Tibial nerve (tissue), 4 donors: ENCODE results near the gene PANX1. TPM values are rescaled to one million over a fixed set of nuclear protein-coding genes. Genes with fewer than 3 reads are reported as not detected.
A peak's percentile ranks its signal among the peaks of the same experiment; 100 is the strongest.

Source experiments
- DNase-seq, 2 donors: peaks; one replicate each; pipeline ENCODE4 v3.0.0-alpha.2; 2019; ENCODE audit warnings: low spot score in 2 of 2
- H3K27ac ChIP-seq, 4 donors: fragments of 200-600 bp; sonication (generic) in 3 of 4; one replicate each; pipeline ENCODE4 v1.5.1; 2017 to 2019; ENCODE audit warnings: mild to moderate bottlenecking in 1 of 4
- H3K27me3 ChIP-seq, 2 donors: fragments of 200-600 bp; sonication (generic) in 1 of 2; one replicate each; pipeline versions ENCODE4 v1.5.1 to v1.6.0; 2017 to 2019
- H3K36me3 ChIP-seq, 3 donors: fragments of 200-600 bp; sonication (generic); one replicate each; pipeline ENCODE4 v1.5.1; 2018 to 2019
- H3K4me1 ChIP-seq, 4 donors: fragments of 200-600 bp; sonication (generic) in 3 of 4; one replicate each; pipeline ENCODE4 v1.5.1; 2017 to 2019
- H3K4me3 ChIP-seq, 4 donors: fragments of 200-600 bp; sonication (generic) in 3 of 4; one replicate each; pipeline ENCODE4 v1.5.1; 2017 to 2019; ENCODE audit warnings: mild to moderate bottlenecking in 1 of 4, moderate library complexity in 1 of 4
- H3K9me3 ChIP-seq, 4 donors: fragments of 200-600 bp; sonication (generic) in 3 of 4; one replicate each; pipeline ENCODE4 v1.5.1; 2017 to 2019
- EP300 ChIP-seq, 2 donors: sonication (generic); formaldehyde crosslinking; IDR thresholded peaks; one replicate each; pipeline ENCODE4 v1.6.1; 2017; ENCODE audit warnings: antibody characterized with exemption in 2 of 2, mild to moderate bottlenecking in 1 of 2
- POLR2A ChIP-seq, 2 donors: fragments of 450-650 bp; IDR thresholded peaks; one replicate each; pipeline ENCODE4 v1.6.1; 2017; ENCODE audit warnings: antibody characterized with exemption in 2 of 2, mild to moderate bottlenecking in 2 of 2, moderate library complexity in 2 of 2
- WGBS, 2 donors: methylation state at CpG; one replicate each; pipeline ENCODE4 v1.1.5; 2018; 5-methylcytosine and 5-hydroxymethylcytosine counted together
- total RNA-seq, 4 donors: library from RNA; depleted of rRNA; stranded (reverse); fragments of >200 nt; gene quantifications; one replicate each; pipeline ENCODE4 v1.1.0, GENCODE V29; 2016
- TF ChIP-seq, protein P1 (sequence below), 5 experiments: fragments of 200-600 bp in 3 of 5; fragments of 450-650 bp in 2 of 5; sonication (generic) in 3 of 5; IDR thresholded peaks; one replicate each; pipeline ENCODE4 v1.5.1; 2016 to 2019; ENCODE audit warnings: antibody characterized with exemption in 5 of 5, mild to moderate bottlenecking in 3 of 5, moderate library complexity in 2 of 5

PANX1 gene
- total RNA-seq, 4 donors from 2014 or later, result 17.5 to 36.6 (median 19.5) TPM

DNA sequence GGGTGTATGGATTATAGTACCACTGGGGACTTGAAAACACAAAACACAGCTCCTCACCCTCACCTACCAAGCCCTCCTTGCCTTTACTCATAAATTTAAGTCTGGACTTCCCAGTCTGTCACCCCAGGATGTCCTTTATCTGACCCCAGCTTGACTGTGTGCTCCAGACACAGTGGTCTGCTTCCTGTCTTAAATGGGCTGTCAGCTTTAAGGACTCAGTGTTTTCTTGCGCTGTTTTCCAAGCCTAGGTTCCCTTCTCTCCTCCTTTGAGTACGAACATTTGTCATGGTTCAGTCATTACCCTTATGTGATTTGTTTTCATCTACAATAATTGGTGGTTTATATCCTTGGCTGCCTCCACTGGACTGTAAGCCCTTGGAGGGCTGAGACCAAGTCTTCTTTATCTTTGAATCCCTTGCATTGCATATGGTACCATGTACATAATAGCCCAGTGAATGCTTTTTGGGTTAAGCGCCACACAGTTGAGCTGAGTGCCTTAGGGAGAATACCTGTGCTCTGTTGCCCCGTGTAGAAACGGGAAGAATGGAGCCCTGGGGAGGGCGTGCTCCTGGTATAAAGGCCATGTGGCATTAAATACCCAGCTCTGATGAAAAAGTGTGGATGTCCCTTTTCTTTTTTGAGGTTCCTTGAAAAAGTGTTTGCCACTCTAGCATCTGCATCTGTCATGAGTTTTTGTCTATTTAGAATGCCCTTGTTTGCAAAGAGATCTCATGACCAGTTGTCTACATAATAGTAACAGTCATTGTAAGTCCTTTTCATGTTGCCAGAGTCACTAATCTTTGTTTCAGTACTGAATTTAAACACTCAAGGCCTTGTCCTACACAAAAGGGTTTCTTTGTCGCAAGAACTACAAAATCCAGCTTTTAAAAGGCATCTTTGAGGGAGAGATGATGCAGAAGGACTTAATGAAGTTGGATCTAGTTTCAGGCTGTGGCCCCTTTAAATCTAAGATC lies 14.0 kb downstream of the PANX1 start:
- Histone ChIP-seq H3K4me1 (peaks cover 0 to 50% (median 22%) of the 10 kb centered on the region in 4 donors), H3K27ac (peak overlapping the region in 3 of 4 donors; percentile 54 to 82 (median 79)), H3K9me3 (no peaks in the 10 kb centered on the region), H3K4me3 (no peak overlapping the region), H3K36me3 (no peaks in the 10 kb centered on the region), H3K27me3 (no peaks in the 10 kb centered on the region)
- 59 to 61% methylated on average over 7 of the region's 7 CpGs for WGBS, 2 donors
- TF ChIP-seq EP300 (IDR thresholded peaks at IDR 0.05), result peak in 1 of 2 donors; percentile 16
- no peak for TF ChIP-seq POLR2A (IDR thresholded peaks at IDR 0.05)
- no peak for DNase-seq

DNA sequence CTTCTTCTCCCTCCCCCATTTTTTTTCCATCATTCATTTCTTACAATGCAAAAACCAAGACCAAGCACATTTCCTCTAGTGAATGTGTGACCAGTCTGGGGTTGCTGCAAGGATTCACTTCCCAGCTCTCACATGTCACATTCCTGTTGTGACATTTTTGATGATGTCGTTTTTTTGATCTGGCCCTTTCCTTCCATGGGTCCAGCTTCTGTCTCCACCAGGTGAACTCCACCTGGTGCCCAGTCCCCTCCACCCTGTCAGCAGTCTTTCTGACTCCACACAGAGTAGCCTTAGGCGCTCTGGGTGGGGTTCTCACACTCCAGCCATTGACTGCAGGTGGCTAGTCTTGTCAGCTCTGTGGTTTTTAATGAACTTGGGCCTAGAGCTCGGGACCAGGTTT lies 15.6 kb downstream of the PANX1 start:
- Histone ChIP-seq H3K4me1 (peaks cover 0 to 61% (median 26%) of the 10 kb centered on the region in 4 donors), H3K4me3 (no peak overlapping the region), H3K9me3 (no peaks in the 10 kb centered on the region), H3K36me3 (no peaks in the 10 kb centered on the region), H3K27ac (peak overlapping the region in 2 of 4 donors; percentile 53 to 77), H3K27me3 (no peaks in the 10 kb centered on the region)
- TF ChIP-seq EP300 (IDR thresholded peaks at IDR 0.05) (no peak), POLR2A (IDR thresholded peaks at IDR 0.05) (no peak)
- TF ChIP-seq, protein P1, sequence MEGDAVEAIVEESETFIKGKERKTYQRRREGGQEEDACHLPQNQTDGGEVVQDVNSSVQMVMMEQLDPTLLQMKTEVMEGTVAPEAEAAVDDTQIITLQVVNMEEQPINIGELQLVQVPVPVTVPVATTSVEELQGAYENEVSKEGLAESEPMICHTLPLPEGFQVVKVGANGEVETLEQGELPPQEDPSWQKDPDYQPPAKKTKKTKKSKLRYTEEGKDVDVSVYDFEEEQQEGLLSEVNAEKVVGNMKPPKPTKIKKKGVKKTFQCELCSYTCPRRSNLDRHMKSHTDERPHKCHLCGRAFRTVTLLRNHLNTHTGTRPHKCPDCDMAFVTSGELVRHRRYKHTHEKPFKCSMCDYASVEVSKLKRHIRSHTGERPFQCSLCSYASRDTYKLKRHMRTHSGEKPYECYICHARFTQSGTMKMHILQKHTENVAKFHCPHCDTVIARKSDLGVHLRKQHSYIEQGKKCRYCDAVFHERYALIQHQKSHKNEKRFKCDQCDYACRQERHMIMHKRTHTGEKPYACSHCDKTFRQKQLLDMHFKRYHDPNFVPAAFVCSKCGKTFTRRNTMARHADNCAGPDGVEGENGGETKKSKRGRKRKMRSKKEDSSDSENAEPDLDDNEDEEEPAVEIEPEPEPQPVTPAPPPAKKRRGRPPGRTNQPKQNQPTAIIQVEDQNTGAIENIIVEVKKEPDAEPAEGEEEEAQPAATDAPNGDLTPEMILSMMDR (IDR thresholded peaks at IDR 0.05), result no peak
- 92% methylated on average over 3 of the region's 3 CpGs for WGBS, 2 donors
- DNase-seq, result no peak

DNA sequence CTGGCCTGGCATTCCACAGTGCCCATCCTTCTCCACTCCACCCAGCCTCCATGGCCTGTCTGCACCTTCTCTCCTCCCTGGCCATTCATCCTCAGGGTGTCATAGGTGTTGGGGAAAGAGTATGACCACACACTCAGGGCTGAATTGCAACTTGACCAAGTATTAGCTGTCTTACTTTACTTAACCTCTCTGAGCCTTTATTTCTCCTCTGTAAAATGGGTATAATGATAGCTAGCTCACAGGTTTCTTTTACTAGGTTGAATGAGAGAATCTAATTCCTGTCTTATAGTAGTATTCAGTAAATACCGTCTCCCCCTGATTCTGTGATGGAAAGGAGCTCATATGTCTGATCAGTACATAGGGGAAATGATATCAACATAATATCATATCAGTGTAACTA lies 16.0 kb downstream of the PANX1 start:
- no peak overlapping the region for H3K4me3 ChIP-seq
- DNase-seq, result no peak
- H3K27me3 ChIP-seq, result no peaks in the 10 kb centered on the region
- H3K36me3 ChIP-seq, result no peaks in the 10 kb centered on the region
- H3K27ac ChIP-seq, result peak overlapping the region in 2 of 4 donors; percentile 53 to 77
- no peak for TF ChIP-seq EP300 (IDR thresholded peaks at IDR 0.05)
- TF ChIP-seq, protein P1 (IDR thresholded peaks at IDR 0.05), result no peak
- no peak for TF ChIP-seq POLR2A (IDR thresholded peaks at IDR 0.05)
- H3K9me3 ChIP-seq, result no peaks in the 10 kb centered on the region
- H3K4me1 ChIP-seq, result peaks cover 0 to 63% (median 27%) of the 10 kb centered on the region in 4 donors
- WGBS, 2 donors, result 96 to 97% methylated on average over 1 of the region's 1 CpG

DNA sequence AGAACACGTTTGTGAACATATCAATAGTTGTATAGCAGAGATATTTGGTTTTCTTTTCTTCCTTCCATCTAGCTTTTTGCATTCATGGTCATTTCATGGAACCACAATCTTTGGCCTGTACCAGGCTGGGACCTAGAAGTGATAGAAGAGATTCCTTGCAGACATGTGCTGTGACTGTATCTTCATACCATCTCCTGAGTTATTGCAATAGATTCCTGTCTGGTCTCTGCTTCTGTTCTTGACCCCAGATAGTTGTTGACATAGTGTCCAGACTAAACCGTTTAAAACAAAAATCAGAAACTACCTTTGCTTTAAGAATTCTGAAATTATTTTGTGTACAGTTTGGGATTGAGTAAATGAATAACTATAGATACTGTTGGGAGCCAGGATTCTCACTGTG lies 16.8 kb downstream of the PANX1 start:
- DNase-seq, result no peak
- H3K36me3 ChIP-seq, result no peaks in the 10 kb centered on the region
- no peak overlapping the region for H3K4me3 ChIP-seq
- 72 to 73% methylated on average over 2 of the region's 2 CpGs for WGBS, 2 donors
- H3K27ac ChIP-seq, result peak overlapping the region in 1 of 4 donors; percentile 77
- no peaks in the 10 kb centered on the region for H3K27me3 ChIP-seq
- peaks cover 0 to 70% (median 26%) of the 10 kb centered on the region in 4 donors for H3K4me1 ChIP-seq
- no peaks in the 10 kb centered on the region for H3K9me3 ChIP-seq
- TF ChIP-seq, protein P1 (IDR thresholded peaks at IDR 0.05), result no peak
- no peak for TF ChIP-seq EP300 (IDR thresholded peaks at IDR 0.05)

DNA sequence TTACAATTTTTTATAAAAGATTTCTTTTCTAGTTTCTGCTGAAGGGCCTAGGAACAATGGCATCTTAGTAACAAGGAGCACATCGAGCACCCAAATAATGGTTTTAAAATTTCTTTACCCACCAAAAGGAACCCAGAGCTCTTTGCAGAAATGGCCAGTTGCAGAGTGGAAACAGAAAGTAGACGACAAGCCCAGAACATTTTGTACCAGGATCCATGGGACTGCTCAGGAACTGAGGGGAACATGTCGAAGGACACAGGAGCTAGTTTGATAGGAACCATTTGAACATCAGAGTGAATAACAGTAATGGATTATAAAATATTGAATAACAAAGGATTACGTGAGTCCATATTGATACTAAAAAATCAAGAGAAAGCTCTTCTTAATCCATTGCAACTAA lies 17.3 kb downstream of the PANX1 start:
- peak overlapping the region in 1 of 4 donors; percentile 77 for H3K27ac ChIP-seq
- H3K4me3 ChIP-seq, result no peak overlapping the region
- no peaks in the 10 kb centered on the region for H3K36me3 ChIP-seq
- no peaks in the 10 kb centered on the region for H3K27me3 ChIP-seq
- no peaks in the 10 kb centered on the region for H3K9me3 ChIP-seq
- no peak for DNase-seq
- peaks cover 0 to 75% (median 28%) of the 10 kb centered on the region in 4 donors for H3K4me1 ChIP-seq
- WGBS, 2 donors, result 78 to 82% methylated on average over 4 of the region's 4 CpGs
- TF ChIP-seq POLR2A (IDR thresholded peaks at IDR 0.05) (no peak), EP300 (IDR thresholded peaks at IDR 0.05) (no peak)
- TF ChIP-seq, protein P1 (IDR thresholded peaks at IDR 0.05), result no peak
